M059J (cell line): ENCODE data around the gene CRLF1. TPM values are rescaled to one million over a fixed set of nuclear protein-coding genes. Genes with fewer than 3 reads are reported as not detected.
"Not testable (repeated sequence)": the region's sequence is repeated elsewhere in the genome, so short reads cannot be mapped to it uniquely, and the experiment has no call there.

Source experiments
- DNase-seq: peaks from one replicate; pipeline ENCODE4 v3.0.0-alpha.2; 2012; ENCODE audit warnings: low read depth
- total RNA-seq: library from RNA; depleted of rRNA; stranded (reverse); fragments of >200 nt; shearing (Covaris generic); gene quantifications from 2 replicates; pipeline ENCODE4 v1.2.3, GENCODE V29; 2014

The CRLF1 gene
- total RNA-seq, 1 experiment from 2014 or later = 0.49 TPM

GRCh38 chr19:18592732-18593131 lies 13.9 kb downstream of the CRLF1 start:
- DNase-seq = not testable (repeated sequence)

- DNase-seq = no peak
These were observed 14.7 kb downstream of the CRLF1 start for GRCh38 chr19:18591735-18592385.

GRCh38 chr19:18590273-18591272 lies 16.0 kb downstream of the CRLF1 start:
- no peak for DNase-seq

GRCh38 chr19:18589380-18590272 lies 17.0 kb downstream of the CRLF1 start:
- peak; percentile 65 for DNase-seq

GRCh38 chr19:18588611-18589379 lies 17.8 kb downstream of the CRLF1 start, which contains the start of gene REX1BD:
REX1BD (plus strand) TSS chr19:18588798; CDS start chr19:18588802, 4 bp downstream.
- DNase-seq = peak; percentile 67

GRCh38 chr19:18587962-18588610 lies 18.5 kb downstream of the CRLF1 start:
- DNase-seq = no peak

GRCh38 chr19:18587561-18587960 lies 19.0 kb downstream of the CRLF1 start:
- DNase-seq = no peak

GRCh38 chr19:18586306-18586705 lies 20.3 kb downstream of the CRLF1 start:
- DNase-seq = no peak

- no peak for DNase-seq
These were observed 26.3 kb downstream of the CRLF1 start for GRCh38 chr19:18580311-18580710.

GRCh38 chr19:18577365-18577914 lies 29.2 kb downstream of the CRLF1 start:
- no peak for DNase-seq

- DNase-seq = no peak
These were observed 30.2 kb downstream of the CRLF1 start for GRCh38 chr19:18576383-18576782.

GRCh38 chr19:18574691-18575291 lies 31.8 kb downstream of the CRLF1 start:
- DNase-seq = no peak

- peak; percentile 97 for DNase-seq
These were observed 34.8 kb downstream of the CRLF1 start, which contains the start of gene UBA52 for GRCh38 chr19:18571564-18572344. UBA52 (plus strand) TSS chr19:18571857; CDS start chr19:18573301, 1,444 bp downstream.

- DNase-seq = no peak
These were observed 38.2 kb downstream of the CRLF1 start for GRCh38 chr19:18568367-18568766.

GRCh38 chr19:18566953-18567352 lies 39.6 kb downstream of the CRLF1 start:
- DNase-seq = no peak

GRCh38 chr19:18562086-18562485 lies 44.5 kb downstream of the CRLF1 start:
- DNase-seq = no peak

- no peak for DNase-seq
These were observed 46.9 kb downstream of the CRLF1 start for GRCh38 chr19:18559685-18560084.

GRCh38 chr19:18558604-18559003 lies 48.0 kb downstream of the CRLF1 start:
- DNase-seq = no peak

- DNase-seq = no peak
These were observed 48.4 kb downstream of the CRLF1 start for GRCh38 chr19:18558202-18558555.
